GM18517 (cell line): Measurements from ENCODE around the gene DNAL4.

Experiments used
- ATAC-seq: cut with Tn5 transposase; IDR thresholded peaks from one replicate; pipeline ENCODE4 v1.9.1; 2021; ENCODE audit warnings: mild to moderate bottlenecking, moderate library complexity; ENCODE audit not compliant: unreplicated experiment

DNAL4 gene

DNA sequence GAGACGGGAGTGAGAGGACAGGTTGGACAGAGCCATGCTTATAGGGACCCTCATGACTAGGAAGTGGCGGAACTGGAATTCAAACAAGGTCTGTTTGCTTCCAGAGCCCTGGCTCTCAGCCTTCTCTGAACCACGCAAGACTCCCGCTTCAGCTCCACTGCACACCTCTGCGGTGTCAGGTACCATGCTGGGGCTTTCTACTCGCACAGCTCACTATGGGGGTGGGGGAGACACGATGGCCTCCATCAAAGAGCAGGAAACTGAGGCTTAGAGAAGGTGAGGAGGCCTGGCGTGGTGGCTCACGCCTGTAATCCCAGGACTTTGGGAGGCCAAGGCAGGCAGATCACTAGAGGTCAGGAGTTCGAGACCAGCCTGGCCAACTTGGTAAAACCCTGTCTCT is 52.4 kb downstream of the DNAL4 start:
- ATAC-seq = no peak

- no peak for ATAC-seq
Observed at GRCh38 chr22:38741166-38741565, 52.8 kb downstream of the DNAL4 start.

GRCh38 chr22:38740754-38741153 is 53.2 kb downstream of the DNAL4 start:
- no peak for ATAC-seq

DNA sequence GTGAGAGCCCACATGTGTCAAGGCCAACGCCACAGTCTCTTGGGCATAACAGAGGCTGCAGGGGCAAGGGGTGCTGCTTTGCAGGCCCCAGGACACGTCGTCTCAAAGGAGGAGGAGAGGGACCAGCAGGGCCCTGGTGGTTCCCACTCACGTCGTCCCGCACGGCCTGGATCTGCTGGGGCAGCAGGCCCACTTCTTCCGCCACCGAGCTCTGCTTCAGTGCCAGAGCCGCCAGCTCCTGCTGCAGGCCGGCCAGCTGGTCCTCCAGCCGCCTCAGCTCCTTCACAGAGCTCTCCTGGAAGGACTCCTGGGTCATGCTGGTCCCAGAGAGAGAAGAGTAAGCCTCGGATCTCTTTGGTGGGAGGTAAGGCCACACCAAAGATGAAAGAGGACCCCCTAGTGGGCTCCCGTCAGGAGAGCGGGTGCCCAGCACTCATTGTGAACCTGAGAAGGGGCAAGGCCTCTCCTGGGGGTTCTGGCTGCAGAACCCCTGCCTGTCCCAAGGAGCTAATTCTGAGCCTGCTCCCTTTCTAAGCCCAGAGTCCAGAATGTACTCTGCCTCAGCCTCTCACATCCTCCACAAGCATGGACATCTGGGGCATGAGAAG is 53.7 kb downstream of the DNAL4 start:
- ATAC-seq = no peak

DNA sequence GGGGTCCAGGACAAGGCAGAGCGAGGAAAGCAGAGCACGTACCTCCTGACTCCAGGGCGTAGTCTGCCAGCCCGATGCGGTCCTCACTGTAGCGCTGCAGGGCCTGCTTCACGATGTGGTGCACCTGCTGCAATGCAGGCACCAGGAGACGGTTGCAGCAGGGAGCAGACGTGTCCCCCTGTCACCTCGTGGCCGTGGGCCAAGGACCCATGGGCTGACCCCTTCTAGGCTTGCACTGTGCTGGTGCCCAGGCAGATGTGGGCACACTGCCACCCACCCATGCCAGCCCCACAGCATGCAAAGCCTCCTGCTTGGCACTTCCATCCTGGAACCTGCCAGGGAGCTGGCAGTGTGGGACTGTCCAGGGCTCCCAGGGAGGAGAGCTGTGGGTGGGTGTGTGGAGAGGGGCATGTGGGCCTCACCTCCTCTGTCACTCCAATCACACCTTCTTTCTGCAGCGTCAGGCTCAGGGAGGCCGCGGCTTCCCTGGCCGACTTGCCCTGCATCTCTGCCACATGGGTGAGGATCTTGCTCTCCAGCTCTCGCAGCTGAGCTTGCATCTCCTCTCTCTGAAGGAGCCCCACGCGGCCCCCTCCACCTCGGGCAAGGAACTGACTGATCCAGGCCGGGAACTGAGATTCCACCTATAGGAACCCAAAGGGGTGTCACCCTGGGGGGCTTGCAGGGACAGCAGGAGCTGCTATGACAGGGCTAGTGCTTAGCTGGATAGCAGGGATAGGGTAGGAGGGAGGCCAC is 54.5 kb downstream of the DNAL4 start:
- ATAC-seq = no peak

- ATAC-seq = no peak
Observed at GRCh38 chr22:38738475-38739070, 55.4 kb downstream of the DNAL4 start.

GRCh38 chr22:38737302-38738060 is 56.5 kb downstream of the DNAL4 start:
- no peak for ATAC-seq

DNA sequence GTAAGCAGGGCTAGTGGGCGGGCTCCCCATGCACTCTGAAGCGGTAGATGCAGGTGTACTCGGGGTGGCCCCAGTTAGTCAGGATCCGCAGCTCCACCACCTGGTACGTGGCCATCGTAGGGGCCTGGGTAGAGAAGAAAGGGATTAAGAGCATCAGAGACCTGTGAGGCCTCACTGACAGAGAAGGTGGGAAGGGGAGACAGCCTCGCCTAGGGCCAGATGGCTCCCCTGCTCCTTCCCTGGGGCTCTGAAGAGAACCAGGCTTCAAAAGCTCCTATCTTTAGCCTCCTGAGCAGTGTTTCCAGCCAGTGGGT is 57.7 kb downstream of the DNAL4 start:
- no peak for ATAC-seq

DNA sequence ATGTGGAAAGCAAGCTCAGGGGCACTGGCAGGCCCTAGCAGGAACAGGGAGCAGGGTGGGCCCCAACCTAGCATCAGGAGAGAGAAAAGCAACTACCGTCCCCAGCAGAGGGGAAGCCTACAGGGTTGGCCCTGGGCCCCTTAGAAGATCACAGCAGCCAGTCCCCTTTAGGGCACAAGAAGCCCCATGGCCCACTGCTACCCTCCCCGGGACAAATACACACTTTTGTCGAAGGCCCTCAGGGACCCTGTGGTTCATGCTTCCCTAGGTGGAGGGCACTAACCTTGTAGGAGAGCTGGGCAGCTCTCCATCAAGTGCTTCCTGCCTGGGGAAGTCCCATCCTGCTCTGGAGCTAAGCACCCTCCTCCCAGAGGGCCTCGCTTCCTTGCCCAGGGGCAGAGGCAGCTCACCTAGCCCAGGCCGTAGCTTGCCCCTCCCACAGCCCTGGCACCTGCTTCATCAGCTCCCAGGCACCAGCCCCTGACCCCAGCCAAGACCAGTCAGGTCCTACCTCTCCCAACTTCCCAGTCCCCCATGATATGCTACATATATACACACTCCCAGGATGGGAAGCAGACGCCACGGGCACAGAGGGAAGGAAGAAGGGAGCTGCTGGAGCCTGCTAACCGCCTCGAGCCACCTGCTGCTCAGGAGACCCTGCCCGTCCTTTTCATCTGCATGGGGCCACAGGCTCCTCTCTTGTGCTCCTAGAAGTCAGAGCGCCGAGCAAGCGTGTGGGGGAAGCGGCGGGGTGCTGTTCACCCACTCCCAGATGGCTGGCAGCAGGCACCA is 58.3 kb downstream of the DNAL4 start:
- ATAC-seq = no peak

GRCh38 chr22:38735126-38735464 is 58.8 kb downstream of the DNAL4 start:
- ATAC-seq = no peak

DNA sequence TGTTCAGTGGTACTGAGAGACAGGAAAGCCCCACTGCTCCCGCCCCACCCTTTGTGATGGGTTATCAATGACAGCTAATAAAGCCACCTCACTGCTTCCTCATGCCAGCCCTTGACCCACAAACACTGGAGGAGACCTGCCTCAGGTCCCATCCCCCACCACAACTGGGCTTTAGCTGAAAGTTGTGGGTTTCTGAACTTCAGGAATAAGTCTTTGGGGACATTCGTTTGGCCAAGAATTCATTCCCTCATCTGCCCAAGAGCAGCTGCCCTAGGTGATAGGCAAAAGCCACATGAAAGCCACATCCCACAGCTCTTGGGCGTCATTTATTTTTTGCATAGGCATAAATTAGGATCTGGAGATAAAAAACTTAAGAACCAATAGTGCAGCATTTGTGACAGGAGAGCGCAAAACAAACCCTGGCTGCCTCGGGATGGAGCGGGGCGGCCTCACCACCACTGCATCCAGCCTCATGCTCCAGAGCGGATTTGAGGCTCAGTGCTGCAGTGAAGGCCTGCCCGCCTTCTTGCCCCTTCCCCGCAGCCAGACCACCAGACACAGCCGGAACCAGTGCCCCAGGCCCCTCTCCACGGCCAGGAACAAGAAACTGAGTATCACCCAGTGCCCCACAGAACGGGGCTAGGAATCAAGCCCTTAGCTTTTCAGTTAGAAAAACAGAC is 59.4 kb downstream of the DNAL4 start:
- no peak for ATAC-seq

- no peak for ATAC-seq
Observed at GRCh38 chr22:38733724-38734381, 60.1 kb downstream of the DNAL4 start.

- no peak for ATAC-seq
Observed at GRCh38 chr22:38733329-38733723, 60.6 kb downstream of the DNAL4 start.

GRCh38 chr22:38732251-38732815 is 61.6 kb downstream of the DNAL4 start:
- ATAC-seq = no peak

GRCh38 chr22:38731703-38732161 is 62.2 kb downstream of the DNAL4 start:
- ATAC-seq = no peak

DNA sequence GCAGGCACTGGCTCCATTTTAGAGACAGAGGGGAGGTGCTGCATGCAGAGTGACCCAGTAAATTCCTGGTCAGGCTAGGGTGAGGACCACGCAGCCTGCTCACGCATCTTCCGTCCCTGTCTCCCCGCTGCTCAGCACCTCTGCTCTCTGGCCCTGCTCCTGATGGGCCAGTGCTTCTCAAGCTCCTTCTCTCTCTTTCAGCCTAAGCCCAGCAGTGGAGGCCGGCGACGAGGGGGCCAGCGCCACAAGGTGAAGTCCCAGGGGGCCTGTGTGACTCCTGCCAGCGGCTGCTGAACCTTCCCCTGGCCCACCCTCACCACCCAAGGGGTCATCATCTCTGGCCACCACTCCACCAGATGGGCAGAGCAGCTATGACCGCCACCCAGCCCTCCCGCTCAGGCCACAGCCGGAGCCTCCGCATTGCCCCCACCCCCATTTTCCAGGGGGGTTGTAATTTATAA is 63.5 kb downstream of the DNAL4 start:
- no peak for ATAC-seq

DNA sequence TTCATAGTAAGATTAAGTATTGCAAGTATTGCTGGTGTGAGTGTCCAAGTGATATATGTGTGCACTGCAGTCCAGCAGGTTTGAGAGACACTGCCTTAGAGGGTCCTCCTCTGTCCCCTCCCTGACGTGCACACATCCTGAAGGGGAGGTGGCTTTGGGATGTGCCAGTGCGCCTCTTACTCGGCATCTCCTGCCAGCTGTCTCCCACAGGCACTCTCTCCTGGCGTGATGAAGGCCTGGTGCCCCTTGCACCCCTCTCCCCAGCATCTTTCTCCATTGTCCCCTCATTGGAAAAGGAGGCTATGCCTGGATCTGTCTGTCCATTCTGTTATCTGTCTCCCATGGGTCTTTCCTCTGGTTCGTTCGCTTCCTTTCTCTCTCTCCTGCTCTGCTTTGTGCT is 64.0 kb downstream of the DNAL4 start:
- ATAC-seq = no peak

DNA sequence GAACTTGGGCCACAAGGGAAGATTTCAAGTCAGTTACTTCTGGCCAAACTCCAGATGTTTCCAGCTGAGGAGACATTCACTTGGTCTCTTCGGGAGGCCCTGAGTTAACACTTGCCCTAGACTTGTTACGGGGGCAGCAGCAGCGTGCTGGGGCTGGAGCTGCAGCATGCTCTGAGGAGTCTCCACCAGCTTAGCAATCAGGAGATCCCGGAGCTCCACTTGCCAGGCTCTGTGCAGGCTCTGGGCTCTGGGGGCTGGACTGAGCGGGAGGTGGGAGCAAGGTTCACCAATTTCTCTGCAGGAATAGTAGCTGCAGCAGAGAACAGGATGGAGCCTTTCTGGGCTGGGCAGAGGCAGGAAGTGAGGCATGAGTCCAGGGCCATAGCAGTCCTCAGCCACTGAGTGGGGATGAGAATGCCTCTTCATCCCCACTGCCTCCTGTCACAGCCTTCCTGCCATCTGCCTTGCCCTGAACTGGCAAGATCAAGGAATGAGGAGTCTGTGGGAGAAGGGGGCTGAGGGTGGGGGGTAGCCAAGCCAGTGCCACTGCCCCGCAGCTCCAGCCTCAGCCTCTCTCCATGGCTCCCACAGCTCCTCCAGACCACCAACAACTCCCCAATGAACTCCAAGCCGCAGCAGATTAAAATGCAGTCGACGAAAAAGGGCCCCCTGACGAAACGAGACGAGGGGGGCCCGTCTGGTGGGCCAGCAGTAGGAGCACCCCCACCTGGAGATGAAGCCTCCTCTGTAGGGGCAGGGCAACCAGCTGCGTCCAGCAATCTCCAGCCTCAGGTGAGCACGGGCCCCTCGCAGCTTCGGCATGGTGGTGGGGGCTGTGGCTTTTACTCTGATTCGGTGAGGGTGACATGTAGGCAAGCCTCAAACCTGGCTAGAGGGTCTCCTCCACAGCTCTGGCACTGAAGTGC is 64.8 kb downstream of the DNAL4 start:
- no peak for ATAC-seq
